Adrenal gland (tissue), 5 donors: ENCODE data around the gene MNX1.

ENCODE experiments used
- CTCF ChIP-seq, 6 experiments: fragments of 450-650 bp in 4 of 6; fragments of 200-600 bp in 2 of 6; sonication (generic) in 1 of 6; IDR thresholded peaks; 1 replicate in 5 of 6; 2 replicates in 1 of 6; pipeline versions ENCODE4 v1.5.1 to v1.8.0; 2016 to 2021; ENCODE audit warnings: antibody characterized with exemption in 6 of 6, mild to moderate bottlenecking in 2 of 6, moderate library complexity in 1 of 6
- POLR2A ChIP-seq, 2 donors: fragments of 450-650 bp; IDR thresholded peaks; one replicate each; pipeline ENCODE4 v1.6.1; 2017; ENCODE audit warnings: antibody characterized with exemption in 2 of 2, mild to moderate bottlenecking in 2 of 2, moderate library complexity in 1 of 2
- donor health status: DM: no; HTN: no; CAD: no.

DNA sequence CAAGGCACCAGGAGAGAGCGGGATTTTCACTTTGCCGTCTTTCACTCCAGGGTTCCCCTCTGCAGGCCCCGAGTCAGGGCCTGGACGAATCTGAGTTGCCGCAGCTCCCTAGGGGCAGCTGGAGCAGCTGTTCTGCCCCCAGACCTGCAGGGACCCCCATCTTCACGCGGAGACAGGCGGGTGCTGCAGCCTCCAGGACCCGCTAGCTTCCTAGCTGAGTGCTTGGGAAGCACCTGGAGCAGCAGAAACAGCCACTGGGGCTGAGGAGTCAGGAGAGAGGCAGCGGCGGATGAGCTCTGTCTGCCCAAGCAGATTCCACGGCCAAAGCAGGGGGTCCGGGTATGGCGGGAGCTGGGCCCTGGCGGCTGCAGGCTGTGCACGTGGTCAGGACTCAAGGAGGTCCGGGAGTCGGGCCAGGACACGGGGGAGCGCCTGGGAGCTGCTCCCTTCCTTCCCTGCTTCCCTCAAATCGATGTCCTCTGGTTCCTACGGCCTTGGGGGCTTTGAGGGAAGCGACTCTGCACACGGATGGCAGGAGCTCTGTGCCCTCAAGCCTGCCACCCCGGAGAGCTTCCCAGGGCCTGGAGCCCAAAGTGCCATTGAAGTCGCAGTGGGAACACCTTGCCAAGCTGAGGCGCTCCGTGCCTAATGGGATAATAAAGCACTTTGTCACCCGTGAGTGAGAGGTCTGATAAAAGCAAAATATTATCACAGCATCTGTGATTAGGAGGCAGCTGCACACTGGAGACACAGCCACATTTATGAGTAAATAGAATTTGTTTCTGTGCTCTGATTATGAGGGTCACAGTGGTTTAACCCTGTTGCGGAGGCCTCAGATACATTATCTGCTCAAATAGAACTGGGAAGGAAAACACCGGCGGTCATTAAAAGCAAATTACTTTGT is 17.2 kb downstream of the MNX1 start:
- TF ChIP-seq CTCF (IDR thresholded peaks at IDR 0.05): no peak
- TF ChIP-seq POLR2A (IDR thresholded peaks at IDR 0.05): no peak
